Measurements from ENCODE around the gene EFCAB12. TPM values are rescaled to one million over a fixed set of nuclear protein-coding genes. Genes with fewer than 3 reads are reported as not detected.

Gene EFCAB12
- total and polyA plus RNA-seq, 2 of the 8 experiments (the other 6 are each of a cell fraction or from before 2014, with no cell fraction given) = 0.60 to 0.99 TPM

DNA sequence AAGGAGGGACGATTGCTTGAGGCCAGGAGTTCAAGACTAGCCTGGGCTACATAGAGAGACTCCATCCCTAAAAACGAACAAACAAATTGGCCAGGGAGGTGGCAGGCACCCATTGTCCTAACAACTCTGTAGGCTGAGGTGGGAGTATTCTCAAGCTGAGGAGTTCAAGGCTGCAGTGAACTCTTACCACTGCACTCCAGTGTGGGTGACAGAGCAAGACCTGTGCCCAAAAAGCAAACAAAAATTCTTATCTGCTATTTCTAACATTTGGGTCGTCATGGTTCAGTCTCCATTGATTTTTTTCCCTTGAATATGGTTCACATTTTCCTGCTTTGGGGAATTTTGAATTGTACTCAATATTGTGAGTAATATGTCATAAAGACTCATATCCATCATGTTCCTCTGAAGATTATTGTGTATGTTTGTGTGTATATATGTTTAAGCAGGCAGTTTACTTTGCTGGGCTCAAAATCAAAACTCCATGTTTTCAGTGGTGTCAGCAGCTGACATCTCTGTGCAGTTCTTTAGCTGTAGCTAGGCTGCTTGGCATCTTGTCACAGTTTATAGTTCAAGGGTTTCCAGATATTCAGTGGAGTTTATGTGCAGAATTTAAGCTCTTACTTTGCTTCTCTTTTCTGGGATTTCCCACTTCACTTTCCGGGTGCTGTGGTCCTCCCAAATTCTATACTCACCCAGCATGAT is 44.8 kb upstream of the EFCAB12 start:
- Histone ChIP-seq H3K4me1 (replicated peaks in 1 of 4; ENCODE audit: control insufficient read depth in 3 of 4, insufficient read depth in 4 of 4, low read length in 3 of 4) (no peaks in the 10 kb centered on the region), H2BK15ac (ENCODE audit: low read length) (no peak overlapping the region), H3K27me3 (replicated peaks in 1 of 4; ENCODE audit: control insufficient read depth in 3 of 4, extremely low read depth in 1 of 4, insufficient read depth in 3 of 4, low read length in 3 of 4) (no peaks in the 10 kb centered on the region), H4K91ac (replicated peaks; ENCODE audit: insufficient read length, low read length) (no peak overlapping the region), H2BK5ac (ENCODE audit: low read depth, low read length) (no peak overlapping the region), H3K36me3 (ENCODE audit: control insufficient read depth in 2 of 4, insufficient read depth in 4 of 4, low read length in 3 of 4) (peaks cover 2 to 18% (median 11%) of the 10 kb centered on the region in 4 experiments; a peak in 6 of 8 replicates), H3K18ac (ENCODE audit: extremely low read depth, low read length) (no peak overlapping the region), H4K8ac (ENCODE audit: extremely low read depth, insufficient read depth, low read length) (no peak overlapping the region), H3K79me1 (ENCODE audit: low read depth, low read length) (no peaks in the 10 kb centered on the region), H2AK5ac (ENCODE audit: low read depth, low read length) (no peak overlapping the region), H2BK120ac (replicated peaks; ENCODE audit: low read depth, low read length) (no peak overlapping the region), H3K23me2 (ENCODE audit: low read depth, low read length) (no peaks in the 10 kb centered on the region), H4K5ac (ENCODE audit: insufficient read length, low read depth, low read length) (no peak overlapping the region), H3K4me3 (ENCODE audit: extremely low read depth in 1 of 4, insufficient read depth in 2 of 4, low read depth in 3 of 4, low read length in 4 of 4) (no peak overlapping the region), H3K23ac (ENCODE audit: insufficient read length) (no peak overlapping the region), H2BK20ac (ENCODE audit: low read length) (no peak overlapping the region), H3K56ac (replicated peaks; ENCODE audit: insufficient read length, low read depth, low read length) (no peak overlapping the region), H3K79me2 (ENCODE audit: control insufficient read depth in 1 of 2, insufficient read depth in 2 of 2, low read length in 2 of 2) (no peaks in the 10 kb centered on the region), H3K14ac (ENCODE audit: insufficient read length) (no peak overlapping the region), H3K4me2 (ENCODE audit: insufficient read depth in 1 of 2, low read depth in 2 of 2, low read length in 2 of 2) (no peak overlapping the region), H3K4ac (replicated peaks; ENCODE audit: insufficient read length, low read depth, low read length) (no peak overlapping the region), H3K9ac (replicated peaks in 1 of 4; ENCODE audit: extremely low read depth in 1 of 4, low read depth in 3 of 4, low read length in 3 of 4) (no peak overlapping the region), H2BK12ac (ENCODE audit: low read depth, low read length) (no peak overlapping the region), H2AFZ (ENCODE audit: low read length) (no peak overlapping the region), H4K20me1 (replicated peaks in 1 of 2; ENCODE audit: control insufficient read depth in 1 of 2, insufficient read depth in 2 of 2, low read length in 2 of 2) (no peaks in the 10 kb centered on the region), H3K27ac (ENCODE audit: low read depth, low read length) (no peak overlapping the region), H3K9me3 (ENCODE audit: insufficient read depth in 2 of 2, low read depth in 1 of 2, low read length in 1 of 2) (no peaks in the 10 kb centered on the region)
- no peak for FAIRE-seq
- POLR2A ChIA-PET (ENCODE audit: partially characterized antibody) = no interaction called here
- CTCF ChIA-PET (ENCODE audit: partially characterized antibody) = interaction anchor here (0.7 to 1.1 kb wide), 3 partner anchors 17 to 29 kb away, joined by 3 to 4 read pairs (median 3); no protein-coding TSS in a partner anchor
- DNase-seq (ENCODE audit: low read depth in 1 of 2, low spot score in 2 of 2) = no peak
- WGBS, 2 experiments (ENCODE audit: extremely low coverage in 1 of 2, insufficient coverage in 1 of 2, insufficient read length in 1 of 2, insufficient replicate concordance in 2 of 2, low coverage in 1 of 2, low lambda C conversion rate in 2 of 2, missing lambda C conversion rate in 1 of 2) = 82% methylated on average over 4 of the region's 4 CpGs; no CpG with 5 or more reads in 1 of the 2 experiments
- no peak for TF ChIP-seq SP4 (IDR thresholded peaks at IDR 0.05; ENCODE audit: low read length)
- no peak for TF ChIP-seq HDAC6 (IDR thresholded peaks at IDR 0.05; ENCODE audit: low read depth, low read length)
- no peak for TF ChIP-seq CHD1 (IDR thresholded peaks at IDR 0.05; ENCODE audit: low read depth, low read length)
- no peak for TF ChIP-seq CBX8 (IDR thresholded peaks at IDR 0.05; ENCODE audit: borderline replicate concordance, low read depth, low read length)
- TF ChIP-seq PHF8 (conservative IDR thresholded peaks at IDR 0.05; ENCODE audit: low read depth, low read length) = no peak
- TF ChIP-seq, protein P1, sequence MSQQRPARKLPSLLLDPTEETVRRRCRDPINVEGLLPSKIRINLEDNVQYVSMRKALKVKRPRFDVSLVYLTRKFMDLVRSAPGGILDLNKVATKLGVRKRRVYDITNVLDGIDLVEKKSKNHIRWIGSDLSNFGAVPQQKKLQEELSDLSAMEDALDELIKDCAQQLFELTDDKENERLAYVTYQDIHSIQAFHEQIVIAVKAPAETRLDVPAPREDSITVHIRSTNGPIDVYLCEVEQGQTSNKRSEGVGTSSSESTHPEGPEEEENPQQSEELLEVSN (IDR thresholded peaks at IDR 0.05) = no peak

All from H1 (cell line).